A172 (cell line): ENCODE data around the gene STK38L. TPM values are rescaled to one million over a fixed set of nuclear protein-coding genes. Genes with fewer than 3 reads are reported as not detected.

Experiments used
- DNase-seq: peaks from one replicate; pipeline ENCODE4 v3.0.0-alpha.2; 2015; ENCODE audit warnings: low spot score
- total RNA-seq: library from RNA; depleted of rRNA; stranded (reverse); fragments of >200 nt; shearing (Covaris generic); gene quantifications from 2 replicates; pipeline ENCODE4 v1.2.3, GENCODE V29; 2014; rRNA removed

STK38L gene
- 30.7 and 34.8 TPM in 2 replicates for total RNA-seq

DNA sequence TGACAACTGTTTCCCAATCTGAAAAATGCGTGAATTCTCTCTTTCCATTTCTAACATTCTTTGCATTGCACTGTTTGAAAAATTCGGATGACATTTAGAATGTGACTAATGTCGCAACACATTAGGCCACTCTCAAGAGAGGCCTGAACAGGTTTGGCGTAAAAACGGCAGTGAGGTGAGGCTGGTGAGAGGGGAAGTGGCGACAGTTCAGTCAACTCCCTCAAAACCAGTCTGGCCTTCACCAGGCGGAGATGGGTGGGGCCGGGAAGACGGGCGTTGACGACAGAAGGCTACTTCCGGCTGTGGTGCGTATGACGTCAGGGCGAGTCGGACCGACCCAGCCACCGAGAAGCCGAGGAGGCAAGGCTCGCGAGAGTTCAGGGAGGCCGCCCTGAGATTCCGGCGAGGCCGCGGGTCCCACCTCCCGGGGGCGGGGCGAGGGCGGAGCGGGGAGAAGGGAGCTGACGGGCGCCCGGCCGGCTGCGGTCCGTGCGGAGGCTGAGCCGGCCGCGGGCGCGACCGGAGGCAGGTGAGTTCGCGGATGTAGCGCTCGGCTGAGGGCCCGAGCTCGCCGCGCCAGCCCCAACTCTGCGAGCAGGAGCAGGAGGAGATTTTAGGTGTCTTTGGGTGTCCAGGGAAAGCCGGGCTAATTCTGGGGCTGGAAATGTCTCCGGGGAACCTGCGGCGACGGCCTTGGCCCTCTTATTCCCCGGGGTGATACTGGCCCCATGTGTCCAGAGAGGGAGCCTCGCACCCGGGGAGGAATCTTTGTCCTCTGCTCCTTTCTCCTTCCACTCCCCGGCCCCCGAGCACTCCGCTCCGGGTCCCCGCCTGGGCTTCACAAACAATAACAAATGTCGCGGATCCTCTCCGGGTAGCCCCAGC, at the start of gene STK38L:
Gene STK38L, plus strand, starts transcription at position 483 of the 885 bp plus-strand sequence. CDS start 53,435 bp downstream, outside the sequence.
- peak; percentile 95 for DNase-seq

DNA sequence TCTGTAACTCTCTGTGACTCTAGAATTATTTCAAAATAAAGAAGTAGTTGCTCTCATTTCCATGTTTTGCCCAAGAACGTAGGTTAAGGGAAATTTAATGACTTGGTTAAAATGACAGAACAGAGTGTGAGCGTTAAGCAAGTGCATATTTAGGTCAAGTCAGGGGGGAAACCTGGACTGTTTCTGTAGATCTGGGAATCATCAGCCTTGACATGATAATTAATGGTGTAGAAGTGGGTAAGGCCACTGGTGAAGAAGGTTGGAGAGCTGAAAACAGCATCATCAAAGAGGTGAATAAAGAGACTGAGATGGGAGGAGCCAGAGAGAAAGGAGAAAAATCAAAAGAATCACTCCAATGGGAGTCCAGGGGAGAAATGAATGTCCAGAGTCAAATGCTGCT, 49.4 kb upstream of the STK38L start:
- no peak for DNase-seq

DNA sequence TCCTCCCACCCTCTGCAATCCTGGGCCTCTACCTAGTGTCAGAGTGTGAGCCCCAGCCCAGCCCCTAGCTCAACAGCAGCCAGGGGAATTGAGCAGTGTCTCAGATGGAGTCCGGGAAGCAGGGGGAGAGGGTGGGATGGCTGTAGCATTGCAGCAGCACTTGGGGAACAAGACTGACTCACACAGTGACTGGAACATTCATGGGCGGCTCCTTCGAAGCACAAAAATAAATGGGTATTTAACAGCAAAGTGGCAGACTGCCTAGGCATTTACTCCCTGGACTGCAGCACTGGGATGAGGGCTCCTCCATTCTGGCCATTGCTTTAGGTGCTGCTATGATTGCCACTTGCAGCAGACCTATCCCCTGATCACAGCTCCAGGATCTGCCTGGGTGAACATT, 46.0 kb upstream of the STK38L start:
- no peak for DNase-seq

DNA sequence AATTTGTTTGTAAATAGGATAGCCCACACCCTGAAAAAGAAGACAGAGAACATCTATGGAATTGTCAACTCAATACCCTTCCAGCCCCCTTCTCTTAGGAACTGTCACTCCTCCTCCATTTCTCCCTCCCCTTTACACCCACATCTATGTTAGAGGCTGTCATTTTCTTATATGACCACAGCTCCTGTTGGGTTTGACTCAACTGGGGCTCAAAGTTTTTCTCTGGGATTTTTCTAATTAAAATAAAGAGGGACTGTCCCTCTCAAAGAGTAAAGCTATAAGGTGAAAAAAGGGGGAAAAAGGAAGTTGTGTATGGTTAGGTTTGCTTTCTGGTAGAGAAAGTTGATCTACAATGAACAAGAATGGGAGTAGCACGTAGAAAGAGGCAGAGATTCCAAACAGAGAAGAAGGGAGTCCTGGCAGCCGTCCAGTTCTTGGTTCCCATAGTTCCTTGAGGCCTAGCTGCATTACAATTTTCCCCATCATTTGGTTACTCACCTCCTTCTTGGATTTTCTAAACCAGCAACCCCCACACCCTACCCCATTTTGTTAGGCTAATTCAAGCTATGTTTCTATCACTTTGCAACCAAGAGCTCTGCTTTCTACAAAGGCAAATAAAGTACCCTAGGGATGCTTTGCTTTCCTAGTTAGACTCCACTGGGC, 44.3 kb upstream of the STK38L start:
- DNase-seq, result no peak

DNA sequence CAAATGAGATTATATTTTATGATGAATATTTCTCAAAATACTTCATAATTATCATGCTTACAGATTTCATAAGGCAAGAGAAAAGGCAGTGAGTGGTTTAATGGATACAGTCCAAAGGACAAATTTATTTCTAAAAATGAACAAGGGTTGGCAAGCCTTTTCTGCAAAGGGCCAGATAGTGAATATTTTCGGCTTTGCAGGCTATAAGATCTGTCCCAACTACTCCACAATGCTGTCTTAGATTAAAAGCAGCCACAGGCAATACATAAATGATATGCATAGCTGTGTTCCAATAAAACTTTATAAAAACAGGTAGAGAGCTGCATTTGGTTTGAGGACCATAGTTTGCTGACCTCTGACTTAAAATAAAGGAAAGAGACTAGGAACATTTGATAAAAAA, 42.9 kb upstream of the STK38L start:
- no peak for DNase-seq

DNA sequence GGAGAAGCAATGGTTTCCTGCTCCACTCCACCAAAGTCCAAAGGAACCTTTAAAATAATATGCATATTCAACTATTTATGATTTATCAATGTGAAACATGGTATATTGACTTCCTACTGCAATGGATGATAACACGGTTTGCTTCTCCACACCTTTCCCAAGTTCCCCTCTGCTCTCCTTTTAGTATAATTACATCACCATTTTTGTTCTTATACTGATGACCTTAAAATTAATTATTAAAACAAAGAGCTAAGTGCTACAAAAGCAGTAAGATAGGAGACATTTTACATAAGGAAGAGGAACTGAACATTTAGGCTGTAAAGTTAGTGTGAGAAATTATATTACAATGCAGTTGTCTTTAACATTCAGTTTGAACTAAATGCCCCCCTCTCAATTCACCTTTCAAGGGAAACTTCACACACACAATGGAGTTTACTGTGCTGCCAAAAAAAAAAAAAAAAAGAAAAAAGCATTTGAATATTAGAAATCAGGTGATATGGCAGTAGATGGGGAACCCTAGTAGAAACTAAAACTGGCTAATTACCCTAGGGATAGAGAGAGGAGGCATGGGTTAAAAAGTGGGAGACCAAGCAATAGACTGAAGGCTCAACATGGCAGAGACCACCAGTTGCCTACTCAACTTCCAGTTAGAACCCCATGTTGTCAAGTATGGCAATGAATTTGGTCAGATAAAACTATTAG, 37.1 kb upstream of the STK38L start:
- no peak for DNase-seq

DNA sequence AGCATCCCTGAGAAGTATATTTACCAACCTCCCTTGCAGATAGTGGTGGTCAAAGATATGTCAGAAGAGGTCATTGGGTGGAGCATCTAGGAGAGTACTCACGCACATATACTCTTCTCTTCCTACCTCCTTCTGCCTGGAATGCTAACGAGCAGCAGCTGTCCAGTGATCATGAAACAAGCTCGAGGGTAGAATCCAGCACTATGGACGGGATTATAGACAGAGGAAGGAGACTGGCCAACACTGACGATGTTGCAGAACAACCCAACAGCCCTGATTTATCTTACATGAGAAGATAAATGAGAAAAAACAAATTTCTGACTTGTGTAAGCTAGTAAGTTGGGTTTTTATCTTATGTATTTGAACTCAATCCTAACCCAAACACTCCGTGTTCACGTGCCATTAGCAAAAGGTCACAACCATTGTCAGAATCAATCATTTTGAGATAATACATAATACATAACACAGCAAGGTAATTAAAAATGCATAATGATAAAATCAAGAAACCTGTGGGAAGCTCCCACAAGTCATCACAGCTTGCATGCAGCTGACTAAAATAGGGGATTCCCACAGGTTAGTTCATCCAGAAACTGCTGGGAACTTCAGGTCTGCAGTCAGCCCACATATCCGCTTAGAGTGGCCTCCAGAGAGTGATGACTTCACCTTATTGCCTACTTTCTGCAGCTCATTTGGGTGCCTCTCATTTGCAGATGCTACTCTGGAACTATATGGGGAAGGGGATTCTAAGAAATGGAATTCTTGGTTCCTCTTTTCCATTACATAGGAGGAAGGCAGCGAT, 36.3 kb upstream of the STK38L start:
- DNase-seq, result peak; percentile 45

DNA sequence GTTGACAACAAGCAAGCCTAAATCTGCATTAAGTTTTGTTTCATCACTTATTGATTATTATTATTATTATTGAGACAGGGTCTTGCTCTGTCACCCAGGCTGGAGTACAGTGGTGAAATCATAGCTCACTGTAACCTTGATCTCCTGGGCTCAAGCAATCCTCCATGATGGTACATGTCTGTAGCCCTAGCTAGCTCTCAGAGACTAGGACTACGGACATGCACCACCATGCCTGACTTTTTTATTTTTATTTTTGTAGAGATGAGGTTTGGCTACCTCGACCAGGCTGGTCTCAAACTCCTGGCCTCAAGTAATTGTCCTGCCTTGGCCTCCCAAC, 35.7 kb upstream of the STK38L start:
- DNase-seq, result no peak

DNA sequence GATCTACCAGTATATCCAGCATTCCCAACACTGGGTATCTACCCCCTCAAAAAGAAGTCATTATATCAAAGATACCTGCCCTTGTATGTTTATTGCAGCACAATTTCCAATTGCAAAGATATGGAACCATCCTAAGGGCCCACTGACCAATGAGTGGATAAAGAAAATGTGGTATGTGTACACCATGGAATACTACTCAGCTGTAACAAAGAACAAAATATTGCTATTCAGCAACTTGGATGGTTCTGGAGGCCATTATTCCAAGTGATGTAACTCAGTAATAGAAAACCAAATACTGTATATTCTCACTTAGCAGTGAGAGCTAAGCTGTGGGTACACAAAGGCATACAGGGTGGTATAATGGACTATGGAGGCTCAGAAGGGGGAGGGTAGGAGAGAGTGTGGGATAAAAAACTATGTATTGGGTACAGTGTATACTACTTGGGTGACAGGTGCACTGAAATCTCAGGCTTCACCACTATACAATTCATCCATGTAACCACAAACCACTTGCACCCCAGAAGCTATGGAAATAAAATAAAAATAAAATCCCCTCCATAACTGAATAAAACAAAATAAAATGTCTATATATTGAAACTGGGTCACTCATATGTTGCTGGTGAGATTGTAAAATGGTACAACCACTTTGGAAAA, 34.7 kb upstream of the STK38L start:
- DNase-seq, result no peak

DNA sequence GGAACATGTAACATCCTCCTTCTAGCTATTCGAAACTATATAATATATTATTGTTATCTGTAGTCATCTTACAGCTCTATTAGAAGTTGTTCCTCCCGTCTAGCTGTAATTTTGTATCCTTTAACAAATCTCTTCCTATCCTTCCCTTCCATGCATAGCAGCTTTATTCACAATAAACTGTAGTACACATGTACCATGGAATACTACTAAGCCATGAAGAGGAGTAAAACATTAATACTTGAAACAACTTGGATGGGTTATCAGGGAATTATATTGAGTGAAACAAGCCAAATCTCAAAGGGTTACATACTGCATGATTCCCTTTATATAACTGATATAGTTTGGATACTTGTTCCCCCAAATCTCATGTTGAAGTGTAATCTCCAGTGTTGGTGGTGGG, 33.9 kb upstream of the STK38L start:
- no peak for DNase-seq

DNA sequence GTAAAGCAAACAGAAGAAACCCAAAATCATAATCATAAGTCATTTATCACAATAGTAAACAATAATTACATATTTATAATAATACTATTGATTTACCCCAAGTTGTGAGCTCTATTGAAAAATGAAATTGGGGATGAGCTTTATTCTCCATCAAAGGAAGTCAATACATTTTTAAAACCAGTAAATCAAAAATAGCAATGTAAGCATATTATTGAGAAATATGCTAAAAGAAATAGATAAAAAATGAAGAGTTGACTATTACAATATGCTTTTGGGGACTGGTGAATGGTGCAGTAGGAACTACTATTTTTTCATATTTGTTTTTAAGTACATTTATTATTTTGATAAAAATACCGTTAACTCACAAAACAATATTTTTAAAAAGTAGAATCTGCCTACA, 31.2 kb upstream of the STK38L start:
- DNase-seq, result no peak

DNA sequence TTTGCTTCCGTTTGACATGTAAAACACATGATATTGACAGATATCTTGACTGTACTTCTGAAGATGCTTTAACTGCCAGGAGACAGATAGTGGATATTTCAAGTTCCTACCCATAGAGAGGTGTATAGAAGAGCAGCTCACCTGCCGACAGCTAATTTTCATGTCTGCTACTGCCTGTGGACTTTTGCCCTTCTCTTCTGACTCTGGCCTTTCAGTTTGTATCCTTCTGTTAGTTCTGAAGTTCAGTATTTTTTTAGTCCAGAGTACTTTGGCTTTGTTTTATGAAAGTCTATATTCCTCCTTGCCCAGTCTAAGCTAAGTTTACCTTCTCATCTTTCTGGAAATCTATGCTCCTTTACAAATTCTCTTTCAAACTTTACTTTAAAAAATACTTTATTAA, 30.8 kb upstream of the STK38L start:
- no peak for DNase-seq

DNA sequence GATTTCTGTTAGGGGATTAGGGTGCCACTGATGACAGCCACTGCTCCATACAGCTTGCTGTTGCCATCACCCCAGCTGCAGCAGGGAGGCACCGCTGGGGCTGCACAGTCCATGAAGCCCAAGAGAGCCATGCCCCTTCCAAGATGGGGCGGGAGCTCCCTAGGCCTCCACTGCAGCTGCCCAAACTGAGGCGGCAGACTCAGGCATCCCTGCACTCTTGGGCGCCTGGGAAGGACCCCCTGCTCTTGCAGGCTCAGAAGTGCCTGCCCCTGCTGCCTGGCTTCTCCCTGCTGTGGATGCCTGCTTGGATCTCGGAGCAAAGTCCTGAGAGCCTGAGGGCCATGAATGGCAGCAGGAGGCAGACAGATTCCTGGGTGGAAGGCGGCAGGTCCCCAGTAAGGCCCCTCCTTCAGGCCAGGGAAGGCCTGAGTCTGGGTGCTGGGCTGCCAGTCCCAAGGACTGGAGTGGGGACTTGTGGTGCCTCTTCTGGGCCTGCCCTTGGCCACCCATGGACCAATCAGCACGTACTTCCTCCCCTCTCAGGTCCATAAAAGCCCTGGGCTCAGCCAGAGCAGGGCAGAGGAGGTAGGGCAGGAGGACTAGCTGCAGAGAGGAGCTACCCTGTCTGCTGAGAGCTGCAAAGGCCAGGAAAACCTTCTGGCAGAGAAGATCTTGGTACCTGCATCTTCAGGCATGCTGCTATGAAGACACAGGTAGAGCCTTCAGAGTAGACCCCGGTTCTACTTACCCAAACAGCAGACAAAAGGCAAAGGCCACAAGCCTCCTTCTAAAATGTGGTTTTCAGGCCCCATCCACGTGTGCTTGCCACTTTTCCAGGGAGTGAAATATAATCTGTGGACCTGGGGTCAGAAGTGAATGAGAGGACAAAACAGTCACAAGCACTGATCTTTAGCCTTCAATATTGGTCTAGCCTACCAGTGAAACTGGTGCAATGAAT, 30.0 kb upstream of the STK38L start:
- no peak for DNase-seq

DNA sequence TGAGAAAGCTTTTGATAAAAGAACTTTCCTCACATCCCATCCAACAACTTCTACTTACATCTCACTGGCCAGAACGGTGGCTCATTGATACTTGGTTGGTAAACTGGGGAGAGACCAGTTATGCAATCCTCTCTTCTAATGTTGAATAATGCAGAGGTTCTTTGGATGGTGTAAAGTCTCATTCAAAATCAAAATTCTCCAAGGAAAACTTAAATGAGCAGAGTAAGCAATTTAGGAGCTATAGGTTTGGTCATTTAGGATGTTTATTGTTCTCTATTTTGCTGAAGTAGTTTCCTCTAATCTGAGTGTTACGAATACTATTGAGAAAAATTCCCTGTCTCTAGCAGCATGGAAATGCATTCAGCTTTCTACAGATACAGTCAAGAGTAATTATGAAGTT, 26.5 kb upstream of the STK38L start:
- no peak for DNase-seq

DNA sequence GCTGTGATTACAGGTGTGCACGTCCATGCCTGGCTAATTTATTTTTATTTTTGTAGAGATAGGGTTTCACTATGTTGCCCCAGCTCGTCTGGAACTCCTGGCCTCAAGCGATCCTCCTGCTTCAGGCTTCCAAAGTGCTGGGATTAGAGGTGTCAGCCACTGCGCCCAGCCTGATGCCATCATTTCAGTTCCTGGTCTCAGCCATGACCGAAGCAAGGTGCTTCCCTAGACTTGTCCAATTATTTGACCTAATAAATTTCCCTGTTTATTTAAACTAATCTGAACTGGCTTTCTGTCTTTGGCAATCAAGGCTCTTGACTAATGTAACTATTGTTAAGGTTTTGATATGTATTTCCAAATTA, 24.4 kb upstream of the STK38L start:
- no peak for DNase-seq

DNA sequence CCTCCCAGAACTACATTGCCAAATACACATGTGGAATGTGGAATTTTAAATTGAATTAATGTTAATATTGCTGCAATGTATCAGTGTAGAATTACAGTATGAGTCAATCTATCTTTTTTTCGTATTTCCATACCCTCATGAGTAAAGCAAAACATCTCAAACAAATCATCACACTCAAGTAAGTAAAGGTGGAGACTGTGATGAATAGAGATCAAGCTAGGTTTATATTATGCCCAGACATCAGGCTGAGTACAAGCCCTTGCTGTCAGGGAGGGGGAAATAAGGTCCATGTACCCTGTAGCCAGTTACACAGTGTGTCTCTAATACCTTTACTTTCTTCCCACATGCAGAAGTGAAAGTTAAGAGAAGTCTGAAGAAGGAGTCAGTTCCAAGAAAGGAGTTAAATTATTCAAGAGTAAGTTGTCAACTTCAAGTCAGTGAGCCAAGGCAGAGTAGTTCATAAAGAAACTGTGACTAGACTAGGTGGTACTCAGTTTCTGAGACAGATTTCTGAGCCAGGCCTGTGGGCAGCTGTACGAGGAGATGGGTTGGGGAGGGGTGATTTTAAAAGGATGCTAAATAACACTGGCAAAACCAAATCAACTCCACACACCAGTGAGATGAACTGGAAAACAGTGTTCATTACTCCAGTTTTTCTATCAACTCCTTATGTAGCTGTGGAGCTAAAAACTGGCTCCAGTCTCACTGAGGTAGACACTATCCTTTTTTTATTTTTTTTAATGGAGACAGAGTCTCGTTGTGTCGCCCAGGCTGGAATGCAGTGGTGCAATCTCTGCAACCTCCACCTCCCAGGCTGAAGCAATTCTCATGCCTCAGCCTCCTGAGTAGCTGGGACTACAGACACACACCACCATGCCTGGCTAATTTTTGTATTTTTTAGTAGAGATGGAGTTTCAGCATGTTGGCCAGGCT, 23.8 kb upstream of the STK38L start:
- DNase-seq, result no peak

DNA sequence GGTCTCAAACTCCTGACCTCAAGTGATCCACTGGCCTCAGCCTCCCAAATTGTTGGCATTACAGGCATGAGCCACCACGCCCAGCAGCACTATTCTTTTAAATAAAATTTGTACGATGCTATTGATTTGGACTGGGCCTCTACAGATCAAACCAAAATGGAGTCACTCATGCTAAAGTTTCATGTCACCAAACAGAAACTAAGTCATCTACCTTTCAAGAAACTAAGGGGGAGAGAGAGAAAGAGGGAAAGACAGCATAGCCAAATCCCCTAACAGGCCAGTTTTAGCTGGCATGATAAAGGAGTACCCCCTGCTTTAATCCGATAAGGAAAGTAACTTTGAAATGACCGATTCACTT, 23.1 kb upstream of the STK38L start:
- DNase-seq, result no peak

DNA sequence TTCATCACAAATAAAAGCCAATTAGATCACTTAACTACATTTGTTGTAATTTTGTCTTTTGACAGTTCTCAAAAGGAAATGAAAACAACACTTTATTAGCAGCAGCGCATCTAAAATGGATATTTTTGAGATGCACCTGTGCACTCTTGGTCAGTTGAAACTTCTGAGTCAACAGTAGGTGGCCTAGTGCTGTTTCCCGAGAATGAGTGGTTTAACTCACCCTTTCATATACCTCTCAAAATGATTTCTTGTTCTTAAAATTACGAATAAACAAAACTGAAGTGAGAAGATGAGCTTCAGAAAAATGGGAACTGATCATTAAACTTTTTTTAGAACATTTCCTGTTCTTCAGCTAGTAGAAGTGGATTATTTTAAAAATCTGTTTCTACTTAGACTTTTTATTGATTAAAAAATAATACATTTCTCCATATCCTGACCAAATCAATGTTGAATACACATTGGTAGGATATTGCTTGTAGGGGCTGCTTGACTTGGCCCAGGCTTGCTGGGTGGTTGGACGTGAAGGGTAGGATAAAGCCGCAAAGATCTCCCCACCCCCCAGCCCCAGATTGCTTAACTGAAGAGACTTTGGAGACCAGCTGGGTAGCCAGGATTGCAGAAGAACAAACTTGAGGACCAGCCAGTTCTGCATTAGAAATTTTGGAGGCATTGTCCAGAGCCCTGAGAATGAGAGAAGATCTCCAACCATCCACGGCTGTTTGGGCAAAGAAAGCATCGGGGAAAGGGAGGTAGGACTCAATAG, 22.3 kb upstream of the STK38L start:
- no peak for DNase-seq
